HG02943 (cell line): Measurements from ENCODE around the gene CRYBB1.

Experiments used
- ATAC-seq: cut with Tn5 transposase; IDR thresholded peaks from one replicate; pipeline ENCODE4 v1.9.1; 2021; ENCODE audit warnings: mild to moderate bottlenecking, low read depth, moderate library complexity; ENCODE audit not compliant: unreplicated experiment

The CRYBB1 gene

GRCh38 chr22:26617271-26618199, at the start of gene CRYBB1:
Gene CRYBB1 (minus strand): TSS chr22:26618027. CDS start chr22:26616319, 1,708 bp downstream.
- no peak for ATAC-seq

- no peak for ATAC-seq
Observed at GRCh38 chr22:26667140-26667539, 49.3 kb upstream of the CRYBB1 start.

- ATAC-seq: no peak
Observed at GRCh38 chr22:26665813-26666231, 48.0 kb upstream of the CRYBB1 start.

GRCh38 chr22:26663374-26663923, 45.6 kb upstream of the CRYBB1 start:
- no peak for ATAC-seq

- ATAC-seq: no peak
Observed at GRCh38 chr22:26662160-26662559, 44.3 kb upstream of the CRYBB1 start.

GRCh38 chr22:26660961-26661578, 43.2 kb upstream of the CRYBB1 start:
- ATAC-seq: no peak

- no peak for ATAC-seq
Observed at GRCh38 chr22:26660356-26660755, 42.5 kb upstream of the CRYBB1 start.

GRCh38 chr22:26658671-26659478, 41.0 kb upstream of the CRYBB1 start:
- ATAC-seq: no peak

- no peak for ATAC-seq
Observed at GRCh38 chr22:26658161-26658560, 40.3 kb upstream of the CRYBB1 start.

GRCh38 chr22:26656891-26657851, 39.3 kb upstream of the CRYBB1 start, which contains the start of gene MIAT:
Gene MIAT (plus strand): TSS chr22:26657588.
- ATAC-seq: no peak

GRCh38 chr22:26651815-26652214, 34.0 kb upstream of the CRYBB1 start:
- ATAC-seq: no peak

GRCh38 chr22:26650722-26651421, 33.0 kb upstream of the CRYBB1 start:
- ATAC-seq: no peak

- no peak for ATAC-seq
Observed at GRCh38 chr22:26648528-26649388, 30.9 kb upstream of the CRYBB1 start.

- no peak for ATAC-seq
Observed at GRCh38 chr22:26648011-26648497, 30.2 kb upstream of the CRYBB1 start.

- no peak for ATAC-seq
Observed at GRCh38 chr22:26646158-26646557, 28.3 kb upstream of the CRYBB1 start.

- ATAC-seq: no peak
Observed at GRCh38 chr22:26643418-26644100, 25.7 kb upstream of the CRYBB1 start.
